Ascending aorta (tissue), 2 donors: ENCODE results near the gene APOL4. TPM values are rescaled to one million over a fixed set of nuclear protein-coding genes. Genes with fewer than 3 reads are reported as not detected.
A peak's percentile ranks its signal among the peaks of the same experiment; 100 is the strongest.

Experiments
- DNase-seq, 2 donors: peaks; one replicate each; pipeline ENCODE4 v3.0.0-alpha.2; 2019; ENCODE audit warnings: low spot score in 2 of 2
- H3K27ac ChIP-seq, 2 donors: fragments of 200-600 bp; sonication (generic); one replicate each; pipeline ENCODE4 v1.5.1; 2016 to 2017; ENCODE audit warnings: mild to moderate bottlenecking in 1 of 2
- H3K27me3 ChIP-seq: fragments of 200-600 bp; sonication (generic); one replicate; pipeline ENCODE4 v1.5.1; 2017
- H3K36me3 ChIP-seq, 2 donors: fragments of 200-600 bp; sonication (generic); one replicate each; pipeline ENCODE4 v1.5.1; 2016
- H3K4me1 ChIP-seq, 2 donors: fragments of 200-600 bp; sonication (generic); one replicate each; pipeline ENCODE4 v1.5.1; 2016 to 2017; ENCODE audit warnings: mild to moderate bottlenecking in 1 of 2
- H3K4me3 ChIP-seq, 2 donors: fragments of 200-600 bp; sonication (generic); one replicate each; pipeline ENCODE4 v1.5.1; 2016 to 2017; ENCODE audit warnings: mild to moderate bottlenecking in 1 of 2
- H3K9me3 ChIP-seq, 2 donors: fragments of 200-600 bp; sonication (generic); one replicate each; pipeline ENCODE4 v1.5.1; 2016
- intact Hi-C: fragments of 100-400 bp; cut with DNase I; formaldehyde crosslinking; loops from one replicate; pipeline ENCODE4 v1.15.1; 2023
- total RNA-seq: library from RNA; depleted of rRNA; stranded (reverse); fragments of >200 nt; gene quantifications from one replicate; pipeline ENCODE4 v1.1.0, GENCODE V29; 2016
- TF ChIP-seq, protein P1 (sequence below), 3 experiments: fragments of 200-600 bp in 2 of 3; fragments of 450-650 bp in 1 of 3; sonication (generic) in 2 of 3; IDR thresholded peaks; one replicate each; pipeline ENCODE4 v1.5.1; 2016 to 2019; ENCODE audit warnings: antibody characterized with exemption in 3 of 3, mild to moderate bottlenecking in 1 of 3, moderate library complexity in 1 of 3

The APOL4 gene
- total RNA-seq, 1 donor from 2014 or later = not detected

DNA sequence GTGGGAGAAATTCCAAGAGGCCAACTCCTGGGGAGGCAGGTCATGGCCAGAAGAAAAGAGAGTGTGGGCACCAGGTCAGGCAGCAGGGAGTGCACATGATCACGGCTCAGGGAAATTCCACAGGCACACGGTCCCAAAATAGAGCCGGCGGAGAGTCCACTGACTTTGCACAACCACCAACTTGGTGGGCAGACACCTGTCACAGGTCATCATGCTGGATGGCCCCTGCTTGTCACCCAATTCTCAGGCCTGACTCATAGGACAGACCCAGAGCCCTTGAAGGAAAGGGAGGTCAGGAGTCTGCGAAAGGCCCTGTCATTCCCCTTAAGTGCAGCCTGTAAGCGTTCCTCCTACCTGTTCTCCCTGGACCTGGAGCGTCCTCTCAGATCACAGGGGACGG, 21.9 kb upstream of the APOL4 start:
- Histone ChIP-seq H3K27me3 (no peaks in the 10 kb centered on the region), H3K4me3 (no peak overlapping the region), H3K36me3 (peaks cover 10 to 12% of the 10 kb centered on the region in 2 donors), H3K9me3 (no peaks in the 10 kb centered on the region), H3K27ac (no peak overlapping the region), H3K4me1 (peaks cover 0 to 3% of the 10 kb centered on the region in 2 donors)
- no peak for DNase-seq
- TF ChIP-seq, protein P1, sequence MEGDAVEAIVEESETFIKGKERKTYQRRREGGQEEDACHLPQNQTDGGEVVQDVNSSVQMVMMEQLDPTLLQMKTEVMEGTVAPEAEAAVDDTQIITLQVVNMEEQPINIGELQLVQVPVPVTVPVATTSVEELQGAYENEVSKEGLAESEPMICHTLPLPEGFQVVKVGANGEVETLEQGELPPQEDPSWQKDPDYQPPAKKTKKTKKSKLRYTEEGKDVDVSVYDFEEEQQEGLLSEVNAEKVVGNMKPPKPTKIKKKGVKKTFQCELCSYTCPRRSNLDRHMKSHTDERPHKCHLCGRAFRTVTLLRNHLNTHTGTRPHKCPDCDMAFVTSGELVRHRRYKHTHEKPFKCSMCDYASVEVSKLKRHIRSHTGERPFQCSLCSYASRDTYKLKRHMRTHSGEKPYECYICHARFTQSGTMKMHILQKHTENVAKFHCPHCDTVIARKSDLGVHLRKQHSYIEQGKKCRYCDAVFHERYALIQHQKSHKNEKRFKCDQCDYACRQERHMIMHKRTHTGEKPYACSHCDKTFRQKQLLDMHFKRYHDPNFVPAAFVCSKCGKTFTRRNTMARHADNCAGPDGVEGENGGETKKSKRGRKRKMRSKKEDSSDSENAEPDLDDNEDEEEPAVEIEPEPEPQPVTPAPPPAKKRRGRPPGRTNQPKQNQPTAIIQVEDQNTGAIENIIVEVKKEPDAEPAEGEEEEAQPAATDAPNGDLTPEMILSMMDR (IDR thresholded peaks at IDR 0.05) = no peak
- intact Hi-C loops = loop anchor here (2.0 kb wide), 1 partner anchor 29 kb away; no protein-coding TSS in a partner anchor

DNA sequence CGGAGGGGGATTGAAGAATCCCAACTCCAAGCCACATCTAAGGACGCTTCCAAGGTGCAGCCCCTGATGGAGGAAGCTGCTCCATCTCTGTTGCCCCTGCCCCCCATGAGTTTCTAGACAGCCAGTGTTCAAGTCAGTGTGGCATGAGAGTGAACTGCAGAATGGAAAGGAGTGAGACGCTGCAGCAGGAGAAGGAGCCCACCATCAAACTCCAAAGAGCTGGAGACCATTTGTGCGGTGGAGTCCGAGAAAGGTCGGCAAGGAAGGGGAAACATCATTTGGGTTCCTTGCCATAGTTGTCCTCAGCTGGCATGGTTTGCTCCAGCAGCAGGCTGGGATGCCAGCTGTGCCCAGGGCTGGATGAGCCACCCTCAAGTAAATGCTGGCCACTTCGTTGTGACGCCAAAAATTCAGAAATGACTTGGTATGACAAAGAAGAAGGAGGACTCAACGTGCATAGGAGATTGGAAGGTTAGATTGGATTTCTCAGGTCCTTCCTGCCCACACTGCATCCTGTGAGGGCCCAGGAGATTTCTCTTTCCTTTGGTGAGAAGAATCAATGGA, 21.4 kb upstream of the APOL4 start:
- H3K27me3 ChIP-seq = no peaks in the 10 kb centered on the region

DNA sequence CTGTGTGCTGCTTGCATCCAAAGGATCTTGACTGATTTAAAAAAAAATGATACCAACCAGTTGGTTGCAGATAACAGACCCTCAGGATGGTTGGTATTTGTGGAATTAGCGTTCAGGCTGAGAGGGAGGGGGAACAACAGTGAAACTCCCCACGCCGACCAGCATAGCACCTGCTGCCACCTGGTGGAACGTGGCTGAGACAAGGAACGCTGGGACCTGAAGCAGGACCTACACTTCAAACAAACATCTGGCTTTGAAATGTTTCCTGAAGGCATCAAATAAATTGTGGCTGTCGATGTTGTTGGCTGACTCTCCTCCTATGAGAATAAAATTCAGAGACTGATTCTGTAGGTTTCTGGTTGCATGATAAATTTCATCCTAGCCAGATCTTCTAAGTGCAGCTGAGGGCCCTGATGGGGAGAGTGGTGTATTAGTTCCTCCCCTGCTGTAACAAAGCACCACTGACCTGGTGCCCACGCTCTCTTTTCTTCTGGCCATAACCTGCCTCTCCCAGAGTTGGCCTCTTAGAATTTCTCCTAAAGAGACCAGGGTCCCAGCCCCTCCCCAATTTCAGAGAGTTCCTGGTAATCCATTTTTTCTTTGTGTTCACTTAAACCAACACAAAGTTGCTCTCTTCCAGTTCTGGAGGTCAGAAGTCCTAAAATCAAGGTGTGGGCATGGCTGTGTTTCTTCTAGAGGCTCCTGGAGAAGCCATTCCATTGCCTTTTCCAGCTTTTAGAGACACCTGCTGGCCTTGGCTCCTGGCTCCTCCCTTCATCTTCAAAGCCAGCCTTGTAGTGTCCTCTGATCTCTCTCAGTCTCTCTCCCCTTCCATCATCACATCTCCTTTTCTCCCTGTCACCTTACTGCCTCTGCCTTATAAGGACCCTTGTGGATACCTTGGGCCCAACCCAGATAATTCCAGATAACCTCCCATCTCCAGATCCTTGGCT, 20.5 kb upstream of the APOL4 start:
- no peaks in the 10 kb centered on the region for H3K36me3 ChIP-seq
- no peak for DNase-seq
- H3K4me3 ChIP-seq = no peak overlapping the region
- no peak overlapping the region for H3K27ac ChIP-seq
- peaks cover 0 to 3% of the 10 kb centered on the region in 2 donors for H3K4me1 ChIP-seq
- intact Hi-C loops = loop anchor here (2.0 kb wide), 1 partner anchor 27 kb away; no protein-coding TSS in a partner anchor
- H3K9me3 ChIP-seq = no peaks in the 10 kb centered on the region
- TF ChIP-seq, protein P1 (IDR thresholded peaks at IDR 0.05) = peak; percentile 30 to 56 (median 47)
- no peaks in the 10 kb centered on the region for H3K27me3 ChIP-seq

More for the DNA sequence above, 21.4 kb upstream of the APOL4 start:
- Histone ChIP-seq H3K4me3 (no peak overlapping the region), H3K27ac (no peak overlapping the region), H3K4me1 (peaks cover 0 to 3% of the 10 kb centered on the region in 2 donors), H3K9me3 (no peaks in the 10 kb centered on the region), H3K36me3 (peaks cover 7 to 9% of the 10 kb centered on the region in 2 donors)
- intact Hi-C loops = loop anchor here (2.0 kb wide), 1 partner anchor 28 kb away; no protein-coding TSS in a partner anchor
- TF ChIP-seq, protein P1 (IDR thresholded peaks at IDR 0.05) = no peak
- no peak for DNase-seq

DNA sequence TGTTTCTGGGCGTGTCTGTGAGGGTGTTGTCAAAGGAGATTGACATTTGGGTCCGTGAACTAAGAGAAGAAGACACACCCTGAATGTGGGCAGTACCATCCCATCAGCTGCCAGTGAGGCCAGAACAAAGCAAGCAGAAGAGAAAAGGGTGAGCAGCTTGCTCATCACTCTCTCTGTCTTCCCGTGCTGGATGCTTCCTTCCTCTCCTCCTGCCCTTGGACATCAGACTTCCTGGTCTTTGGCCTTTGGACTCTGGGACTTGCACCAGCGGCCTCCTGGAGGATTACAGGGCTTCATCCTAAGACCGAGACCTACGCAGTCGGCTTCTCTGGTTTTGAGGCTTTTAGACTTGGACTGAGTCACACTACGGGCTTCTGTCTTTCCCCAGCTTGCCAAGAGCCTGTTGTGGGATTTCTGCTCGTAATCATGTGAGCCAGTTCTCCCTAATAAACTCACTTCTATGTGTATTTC, 18.9 kb upstream of the APOL4 start:
- TF ChIP-seq, protein P1 (IDR thresholded peaks at IDR 0.05) = no peak
- H3K4me1 ChIP-seq = peaks cover 0 to 3% of the 10 kb centered on the region in 2 donors
- H3K27me3 ChIP-seq = no peaks in the 10 kb centered on the region
- DNase-seq = peak in 1 of 2 donors; percentile 76
- no peak overlapping the region for H3K4me3 ChIP-seq
- H3K9me3 ChIP-seq = no peaks in the 10 kb centered on the region
- peak overlapping the region in 1 of 2 donors; percentile 24 for H3K27ac ChIP-seq
- intact Hi-C loops = no loop called here
- no peaks in the 10 kb centered on the region for H3K36me3 ChIP-seq

DNA sequence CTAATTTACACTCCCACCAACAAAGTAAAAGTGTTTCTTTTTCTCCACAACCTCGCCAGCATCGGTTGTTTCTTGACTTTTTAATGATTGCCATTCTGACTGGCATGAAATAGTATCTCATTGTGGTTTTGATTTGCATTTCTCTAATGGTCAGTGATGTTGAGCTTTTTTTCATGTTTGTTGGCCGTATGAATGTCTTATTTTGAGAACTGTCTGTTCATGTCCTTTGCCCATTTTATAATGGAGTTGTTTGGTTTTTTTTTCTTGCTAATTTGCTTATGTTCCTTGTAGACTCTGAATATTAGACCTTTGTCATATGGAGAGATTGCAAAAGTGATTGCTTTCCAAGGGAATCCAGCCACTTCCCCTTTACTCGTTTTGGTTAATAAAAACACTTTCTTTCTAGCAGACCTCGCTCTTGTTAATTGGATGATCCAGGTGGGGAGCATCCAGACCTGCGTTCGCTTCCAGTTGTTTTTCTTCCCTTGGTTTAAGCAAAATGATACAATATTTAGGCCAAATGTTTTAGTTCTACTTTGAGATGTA, 17.1 kb upstream of the APOL4 start:
- Histone ChIP-seq H3K9me3 (no peaks in the 10 kb centered on the region), H3K27ac (no peak overlapping the region), H3K36me3 (no peaks in the 10 kb centered on the region), H3K4me1 (peaks cover 0 to 3% of the 10 kb centered on the region in 2 donors), H3K4me3 (no peak overlapping the region), H3K27me3 (no peaks in the 10 kb centered on the region)
- no peak for DNase-seq
- TF ChIP-seq, protein P1 (IDR thresholded peaks at IDR 0.05) = no peak
- intact Hi-C loops = no loop called here
